ENCODE results near the gene KRR1.
A peak's percentile ranks its signal among the peaks of the same experiment; 100 is the strongest.
"Not testable (repeated sequence)": the region's sequence is repeated elsewhere in the genome, so short reads cannot be mapped to it uniquely, and the experiment has no call there.

KRR1 gene

GRCh38 chr12:75526655-75527511 lies 15.5 kb upstream of the KRR1 start:
- Histone ChIP-seq H3K27me3 (ENCODE audit: control insufficient read depth in 5 of 5, insufficient read depth in 4 of 5, low read length in 5 of 5) (no peaks in the 10 kb centered on the region), H3K4me3 (ENCODE audit: low read depth in 1 of 5, low read length in 5 of 5) (no peak overlapping the region), H3K9me3 (ENCODE audit: control insufficient read depth in 5 of 5, low read length in 5 of 5) (no peaks in the 10 kb centered on the region), H3K4me1 (ENCODE audit: control insufficient read depth in 5 of 5, insufficient read depth in 5 of 5, low read length in 5 of 5) (no peaks in the 10 kb centered on the region), H3K9ac (ENCODE audit: low read length in 5 of 5) (no peak overlapping the region), H3K27ac (ENCODE audit: low read depth, low read length) (no peak overlapping the region), H3K36me3 (ENCODE audit: control insufficient read depth in 5 of 5, insufficient read depth in 5 of 5, low read length in 5 of 5) (no peaks in the 10 kb centered on the region)

- H3K9me3 ChIP-seq (ENCODE audit: control insufficient read depth in 5 of 5, low read length in 5 of 5): peaks cover 0 to 2% (median 0%) of the 10 kb centered on the region in 5 donors
- no peak overlapping the region for H3K4me3 ChIP-seq (ENCODE audit: low read depth in 1 of 5, low read length in 5 of 5)
- no peak overlapping the region for H3K9ac ChIP-seq (ENCODE audit: low read length in 5 of 5)
- no peak overlapping the region for H3K27ac ChIP-seq (ENCODE audit: low read depth, low read length)
- H3K27me3 ChIP-seq (ENCODE audit: control insufficient read depth in 5 of 5, insufficient read depth in 4 of 5, low read length in 5 of 5): no peaks in the 10 kb centered on the region
- H3K36me3 ChIP-seq (ENCODE audit: control insufficient read depth in 5 of 5, insufficient read depth in 5 of 5, low read length in 5 of 5): no peaks in the 10 kb centered on the region
- no peaks in the 10 kb centered on the region for H3K4me1 ChIP-seq (ENCODE audit: control insufficient read depth in 5 of 5, insufficient read depth in 5 of 5, low read length in 5 of 5)
Observed at GRCh38 chr12:75525263-75525662, 13.9 kb upstream of the KRR1 start.

GRCh38 chr12:75522124-75522523 lies 10.7 kb upstream of the KRR1 start:
- H3K27ac ChIP-seq (ENCODE audit: low read depth, low read length); H3K4me1 ChIP-seq (ENCODE audit: control insufficient read depth in 5 of 5, insufficient read depth in 5 of 5, low read length in 5 of 5); H3K9me3 ChIP-seq (ENCODE audit: control insufficient read depth in 5 of 5, low read length in 5 of 5); H3K36me3 ChIP-seq (ENCODE audit: control insufficient read depth in 5 of 5, insufficient read depth in 5 of 5, low read length in 5 of 5); H3K4me3 ChIP-seq (ENCODE audit: low read depth in 1 of 5, low read length in 5 of 5); H3K9ac ChIP-seq (ENCODE audit: low read length in 5 of 5); H3K27me3 ChIP-seq (ENCODE audit: control insufficient read depth in 5 of 5, insufficient read depth in 4 of 5, low read length in 5 of 5): not testable (repeated sequence)

GRCh38 chr12:75521224-75521623 lies 9.8 kb upstream of the KRR1 start:
- not testable (repeated sequence) for H3K9ac ChIP-seq (ENCODE audit: low read length in 5 of 5); H3K9me3 ChIP-seq (ENCODE audit: control insufficient read depth in 5 of 5, low read length in 5 of 5); H3K4me1 ChIP-seq (ENCODE audit: control insufficient read depth in 5 of 5, insufficient read depth in 5 of 5, low read length in 5 of 5); H3K36me3 ChIP-seq (ENCODE audit: control insufficient read depth in 5 of 5, insufficient read depth in 5 of 5, low read length in 5 of 5); H3K27ac ChIP-seq (ENCODE audit: low read depth, low read length); H3K4me3 ChIP-seq (ENCODE audit: low read depth in 1 of 5, low read length in 5 of 5); H3K27me3 ChIP-seq (ENCODE audit: control insufficient read depth in 5 of 5, insufficient read depth in 4 of 5, low read length in 5 of 5)

- Histone ChIP-seq H3K9ac (ENCODE audit: low read length in 5 of 5) (no peak overlapping the region), H3K27ac (ENCODE audit: low read depth, low read length) (no peak overlapping the region), H3K4me1 (ENCODE audit: control insufficient read depth in 5 of 5, insufficient read depth in 5 of 5, low read length in 5 of 5) (peaks cover 0 to 32% (median 20%) of the 10 kb centered on the region in 5 donors), H3K27me3 (ENCODE audit: control insufficient read depth in 5 of 5, insufficient read depth in 4 of 5, low read length in 5 of 5) (no peaks in the 10 kb centered on the region), H3K4me3 (ENCODE audit: low read depth in 1 of 5, low read length in 5 of 5) (no peak overlapping the region), H3K36me3 (ENCODE audit: control insufficient read depth in 5 of 5, insufficient read depth in 5 of 5, low read length in 5 of 5) (peaks cover 7 to 16% (median 10%) of the 10 kb centered on the region in 5 donors), H3K9me3 (ENCODE audit: control insufficient read depth in 5 of 5, low read length in 5 of 5) (no peaks in the 10 kb centered on the region)
Observed at GRCh38 chr12:75509621-75510020, 1.8 kb downstream of the KRR1 start.

- no peak overlapping the region for H3K4me3 ChIP-seq (ENCODE audit: low read depth in 1 of 5, low read length in 5 of 5)
- H3K9me3 ChIP-seq (ENCODE audit: control insufficient read depth in 5 of 5, low read length in 5 of 5): no peaks in the 10 kb centered on the region
- peaks cover 0 to 32% (median 20%) of the 10 kb centered on the region in 5 donors for H3K4me1 ChIP-seq (ENCODE audit: control insufficient read depth in 5 of 5, insufficient read depth in 5 of 5, low read length in 5 of 5)
- H3K27ac ChIP-seq (ENCODE audit: low read depth, low read length): no peak overlapping the region
- H3K27me3 ChIP-seq (ENCODE audit: control insufficient read depth in 5 of 5, insufficient read depth in 4 of 5, low read length in 5 of 5): no peaks in the 10 kb centered on the region
- H3K9ac ChIP-seq (ENCODE audit: low read length in 5 of 5): peak overlapping the region in 1 of 5 donors; percentile 25
- H3K36me3 ChIP-seq (ENCODE audit: control insufficient read depth in 5 of 5, insufficient read depth in 5 of 5, low read length in 5 of 5): peaks cover 14 to 27% (median 20%) of the 10 kb centered on the region in 5 donors
Observed at GRCh38 chr12:75508159-75508558, 3.2 kb downstream of the KRR1 start.

GRCh38 chr12:75507086-75507485 lies 4.3 kb downstream of the KRR1 start:
- H3K36me3 ChIP-seq (ENCODE audit: control insufficient read depth in 5 of 5, insufficient read depth in 5 of 5, low read length in 5 of 5): peaks cover 23 to 38% (median 31%) of the 10 kb centered on the region in 5 donors
- no peak overlapping the region for H3K9ac ChIP-seq (ENCODE audit: low read length in 5 of 5)
- H3K4me1 ChIP-seq (ENCODE audit: control insufficient read depth in 5 of 5, insufficient read depth in 5 of 5, low read length in 5 of 5): peaks cover 0 to 32% (median 20%) of the 10 kb centered on the region in 5 donors
- H3K4me3 ChIP-seq (ENCODE audit: low read depth in 1 of 5, low read length in 5 of 5): no peak overlapping the region
- no peaks in the 10 kb centered on the region for H3K9me3 ChIP-seq (ENCODE audit: control insufficient read depth in 5 of 5, low read length in 5 of 5)
- H3K27ac ChIP-seq (ENCODE audit: low read depth, low read length): no peak overlapping the region
- no peaks in the 10 kb centered on the region for H3K27me3 ChIP-seq (ENCODE audit: control insufficient read depth in 5 of 5, insufficient read depth in 4 of 5, low read length in 5 of 5)

- Histone ChIP-seq H3K9me3 (ENCODE audit: control insufficient read depth in 5 of 5, low read length in 5 of 5) (no peaks in the 10 kb centered on the region), H3K4me1 (ENCODE audit: control insufficient read depth in 5 of 5, insufficient read depth in 5 of 5, low read length in 5 of 5) (peaks cover 0 to 25% (median 16%) of the 10 kb centered on the region in 5 donors), H3K27me3 (ENCODE audit: control insufficient read depth in 5 of 5, insufficient read depth in 4 of 5, low read length in 5 of 5) (no peaks in the 10 kb centered on the region), H3K36me3 (ENCODE audit: control insufficient read depth in 5 of 5, insufficient read depth in 5 of 5, low read length in 5 of 5) (peaks cover 36 to 51% (median 43%) of the 10 kb centered on the region in 5 donors), H3K9ac (ENCODE audit: low read length in 5 of 5) (no peak overlapping the region), H3K4me3 (ENCODE audit: low read depth in 1 of 5, low read length in 5 of 5) (no peak overlapping the region), H3K27ac (ENCODE audit: low read depth, low read length) (no peak overlapping the region)
Observed at GRCh38 chr12:75505706-75506312, 5.6 kb downstream of the KRR1 start.

- H3K27ac ChIP-seq (ENCODE audit: low read depth, low read length): no peak overlapping the region
- H3K36me3 ChIP-seq (ENCODE audit: control insufficient read depth in 5 of 5, insufficient read depth in 5 of 5, low read length in 5 of 5): peaks cover 45 to 69% (median 56%) of the 10 kb centered on the region in 5 donors
- no peak overlapping the region for H3K4me3 ChIP-seq (ENCODE audit: low read depth in 1 of 5, low read length in 5 of 5)
- no peaks in the 10 kb centered on the region for H3K9me3 ChIP-seq (ENCODE audit: control insufficient read depth in 5 of 5, low read length in 5 of 5)
- peaks cover 0 to 10% (median 5%) of the 10 kb centered on the region in 5 donors for H3K4me1 ChIP-seq (ENCODE audit: control insufficient read depth in 5 of 5, insufficient read depth in 5 of 5, low read length in 5 of 5)
- H3K9ac ChIP-seq (ENCODE audit: low read length in 5 of 5): no peak overlapping the region
- H3K27me3 ChIP-seq (ENCODE audit: control insufficient read depth in 5 of 5, insufficient read depth in 4 of 5, low read length in 5 of 5): no peaks in the 10 kb centered on the region
Observed at GRCh38 chr12:75503866-75504265, 7.5 kb downstream of the KRR1 start.

GRCh38 chr12:75503459-75503858 lies 8.0 kb downstream of the KRR1 start:
- Histone ChIP-seq H3K27me3 (ENCODE audit: control insufficient read depth in 5 of 5, insufficient read depth in 4 of 5, low read length in 5 of 5) (no peaks in the 10 kb centered on the region), H3K4me1 (ENCODE audit: control insufficient read depth in 5 of 5, insufficient read depth in 5 of 5, low read length in 5 of 5) (peaks cover 0 to 6% (median 2%) of the 10 kb centered on the region in 5 donors), H3K9ac (ENCODE audit: low read length in 5 of 5) (no peak overlapping the region), H3K27ac (ENCODE audit: low read depth, low read length) (no peak overlapping the region), H3K4me3 (ENCODE audit: low read depth in 1 of 5, low read length in 5 of 5) (no peak overlapping the region), H3K9me3 (ENCODE audit: control insufficient read depth in 5 of 5, low read length in 5 of 5) (no peaks in the 10 kb centered on the region), H3K36me3 (ENCODE audit: control insufficient read depth in 5 of 5, insufficient read depth in 5 of 5, low read length in 5 of 5) (peaks cover 45 to 73% (median 60%) of the 10 kb centered on the region in 5 donors)
